IMR-90 (cell line): ENCODE measurements around the gene RBM41.

ENCODE experiments used
- BHLHE40 ChIP-seq: fragments of 150-350 bp; IDR thresholded peaks from 2 replicates; pipeline ENCODE4 v1.6.1; 2016; ENCODE audit warnings: mild to moderate bottlenecking, low read depth, low read length
- CEBPB ChIP-seq: IDR thresholded peaks from 2 replicates; pipeline ENCODE4 v1.6.1; 2012; ENCODE audit warnings: low read depth, low read length, improper control_type of control experiment
- CHD1 ChIP-seq: IDR thresholded peaks from 2 replicates; pipeline ENCODE4 v1.6.1; 2012; ENCODE audit warnings: low read depth, low read length, improper control_type of control experiment
- FOS ChIP-seq: fragments of 150-350 bp; IDR thresholded peaks from 2 replicates; pipeline ENCODE4 v1.6.1; 2016; ENCODE audit warnings: low read depth, low read length
- MXI1 ChIP-seq: IDR thresholded peaks from 2 replicates; pipeline ENCODE4 v1.6.1; 2012; ENCODE audit warnings: low read depth, mild to moderate bottlenecking, low read length, moderate library complexity, borderline replicate concordance
- NFE2L2 ChIP-seq: fragments of 150-350 bp; IDR thresholded peaks from 2 replicates; pipeline ENCODE4 v1.6.1; 2016; ENCODE audit warnings: low read depth, mild to moderate bottlenecking, low read length
- POLR2A ChIP-seq: IDR thresholded peaks from 2 replicates; pipeline ENCODE4 v1.6.1; 2012; ENCODE audit warnings: mild to moderate bottlenecking, low read depth, low read length
- RAD21 ChIP-seq: IDR thresholded peaks from 2 replicates; pipeline ENCODE4 v1.6.1; 2012; ENCODE audit warnings: low read length, improper control_type of control experiment
- RCOR1 ChIP-seq: IDR thresholded peaks from 2 replicates; pipeline ENCODE4 v1.6.1; 2012; ENCODE audit warnings: mild to moderate bottlenecking, low read length, improper control_type of control experiment; ENCODE audit not compliant: insufficient replicate concordance
- SMC3 ChIP-seq: fragments of 150-350 bp; IDR thresholded peaks from 2 replicates; pipeline ENCODE4 v1.6.1; 2016; ENCODE audit warnings: low read depth, mild to moderate bottlenecking, antibody characterized with exemption, low read length, moderate library complexity
- TF ChIP-seq, protein P1 (sequence below): conservative IDR thresholded peaks from 2 replicates; pipeline ENCODE4 v1.5.1; 2012; ENCODE audit warnings: mild to moderate bottlenecking, low read depth, low read length, improper control_type of control experiment
- TF ChIP-seq, protein P2 (sequence below): fragments of 150-350 bp; IDR thresholded peaks from 2 replicates; pipeline ENCODE4 v1.6.1; 2017; ENCODE audit warnings: mild to moderate bottlenecking, antibody characterized with exemption, low read length, low read depth

DNA sequence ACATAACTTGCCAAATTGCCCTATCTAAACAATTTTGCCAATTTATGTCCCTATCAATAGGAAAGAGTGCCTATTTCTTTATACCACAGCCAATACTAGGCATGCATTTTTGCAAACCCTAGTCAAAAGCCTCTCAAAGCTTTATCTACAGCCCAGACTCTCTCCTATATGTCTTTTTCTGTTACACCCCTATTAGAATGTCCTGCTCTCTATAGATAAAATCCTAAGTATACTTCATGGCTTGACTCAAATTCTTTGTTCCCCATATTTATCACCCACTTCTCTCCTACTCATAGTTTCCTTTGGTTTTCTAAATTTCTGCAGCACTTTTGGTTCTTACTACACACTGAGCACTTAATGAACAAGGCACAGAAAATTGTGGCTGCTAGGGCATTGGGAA is 49.6 kb upstream of the RBM41 start:
- TF ChIP-seq, protein P1, sequence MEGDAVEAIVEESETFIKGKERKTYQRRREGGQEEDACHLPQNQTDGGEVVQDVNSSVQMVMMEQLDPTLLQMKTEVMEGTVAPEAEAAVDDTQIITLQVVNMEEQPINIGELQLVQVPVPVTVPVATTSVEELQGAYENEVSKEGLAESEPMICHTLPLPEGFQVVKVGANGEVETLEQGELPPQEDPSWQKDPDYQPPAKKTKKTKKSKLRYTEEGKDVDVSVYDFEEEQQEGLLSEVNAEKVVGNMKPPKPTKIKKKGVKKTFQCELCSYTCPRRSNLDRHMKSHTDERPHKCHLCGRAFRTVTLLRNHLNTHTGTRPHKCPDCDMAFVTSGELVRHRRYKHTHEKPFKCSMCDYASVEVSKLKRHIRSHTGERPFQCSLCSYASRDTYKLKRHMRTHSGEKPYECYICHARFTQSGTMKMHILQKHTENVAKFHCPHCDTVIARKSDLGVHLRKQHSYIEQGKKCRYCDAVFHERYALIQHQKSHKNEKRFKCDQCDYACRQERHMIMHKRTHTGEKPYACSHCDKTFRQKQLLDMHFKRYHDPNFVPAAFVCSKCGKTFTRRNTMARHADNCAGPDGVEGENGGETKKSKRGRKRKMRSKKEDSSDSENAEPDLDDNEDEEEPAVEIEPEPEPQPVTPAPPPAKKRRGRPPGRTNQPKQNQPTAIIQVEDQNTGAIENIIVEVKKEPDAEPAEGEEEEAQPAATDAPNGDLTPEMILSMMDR = no peak
- TF ChIP-seq FOS (no peak), RCOR1 (no peak), RAD21 (no peak), MXI1 (no peak), NFE2L2 (no peak), POLR2A (no peak), SMC3 (no peak), CEBPB (no peak), CHD1 (no peak), BHLHE40 (no peak)
- TF ChIP-seq, protein P2, sequence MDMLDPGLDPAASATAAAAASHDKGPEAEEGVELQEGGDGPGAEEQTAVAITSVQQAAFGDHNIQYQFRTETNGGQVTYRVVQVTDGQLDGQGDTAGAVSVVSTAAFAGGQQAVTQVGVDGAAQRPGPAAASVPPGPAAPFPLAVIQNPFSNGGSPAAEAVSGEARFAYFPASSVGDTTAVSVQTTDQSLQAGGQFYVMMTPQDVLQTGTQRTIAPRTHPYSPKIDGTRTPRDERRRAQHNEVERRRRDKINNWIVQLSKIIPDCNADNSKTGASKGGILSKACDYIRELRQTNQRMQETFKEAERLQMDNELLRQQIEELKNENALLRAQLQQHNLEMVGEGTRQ = no peak
